ENCODE results near the gene CTSF. TPM values are rescaled to one million over a fixed set of nuclear protein-coding genes. Genes with fewer than 3 reads are reported as not detected.

Gene CTSF
- total and polyA plus RNA-seq, 2 of the 8 experiments (the other 6 are each of a cell fraction or from before 2014, with no cell fraction given), result 0.58 to 2.3 TPM

GRCh38 chr11:66570079-66570849, 1.9 kb upstream of the CTSF start (continued):
- no peak for TF ChIP-seq RNF2 (IDR thresholded peaks at IDR 0.05; ENCODE audit: borderline replicate concordance, low read depth, low read length, missing control alignments, poor library complexity, severe bottlenecking)

Measured in H1 (cell line).